Lower leg skin (tissue), 3 donors: Measurements from ENCODE around the gene SLC25A46.

ENCODE experiments used
- CTCF ChIP-seq, 3 donors: fragments of 450-650 bp; IDR thresholded peaks; one replicate each; pipeline ENCODE4 v1.5.1; 2016; ENCODE audit warnings: antibody characterized with exemption in 3 of 3, mild to moderate bottlenecking in 3 of 3, moderate library complexity in 2 of 3
- POLR2A ChIP-seq, 2 donors: fragments of 450-650 bp; IDR thresholded peaks; one replicate each; pipeline ENCODE4 v1.6.1; 2016 to 2017; ENCODE audit warnings: antibody characterized with exemption in 2 of 2, mild to moderate bottlenecking in 1 of 2, moderate library complexity in 1 of 2

- TF ChIP-seq CTCF (IDR thresholded peaks at IDR 0.05), result no peak
- TF ChIP-seq POLR2A (IDR thresholded peaks at IDR 0.05), result no peak
Measured at GRCh38 chr5:110705349-110705748, 33.5 kb upstream of the SLC25A46 start.
